HL-60/S4 treated with phorbol 12-myristate 13-acetate at 8.2 ng/mL for 4 days and 3 days (cell line): ENCODE results near the gene SLC39A1.

ENCODE experiments used
- in situ Hi-C: fragments of 300-500 bp; cut with MboI; formaldehyde crosslinking; loops from 2 replicates; pipeline ENCODE4 v1.15.0; 2022; ENCODE audit warnings: low sequenced_read_pairs

The SLC39A1 gene

GRCh38 chr1:153978274-153978909, 15.1 kb upstream of the SLC39A1 start:
- in situ Hi-C loops, result loop anchor here (25.0 kb wide), 3 partner anchors 166 to 441 kb away; partner anchors contain the start of genes ILF2, S100A3, S100A4 and S100A5

- in situ Hi-C loops, result loop anchor here (25.0 kb wide), 3 partner anchors 165 to 440 kb away; partner anchors contain the start of genes ILF2, S100A3, S100A4 and S100A5
Measured at GRCh38 chr1:153977250-153978240, 14.2 kb upstream of the SLC39A1 start, which contains the start of gene JTB. Gene JTB (minus strand): TSS chr1:153977674. CDS start chr1:153977252, 422 bp downstream.

GRCh38 chr1:153976819-153977249, 13.5 kb upstream of the SLC39A1 start:
- in situ Hi-C loops, result loop anchor here (25.0 kb wide), 3 partner anchors 165 to 440 kb away; partner anchors contain the start of genes ILF2, S100A3, S100A4 and S100A5

- in situ Hi-C loops, result no loop called here
Measured at GRCh38 chr1:153973525-153973924, 10.2 kb upstream of the SLC39A1 start.

- in situ Hi-C loops, result no loop called here
Measured at GRCh38 chr1:153973071-153973470, 9.7 kb upstream of the SLC39A1 start.

- in situ Hi-C loops, result no loop called here
Measured at GRCh38 chr1:153970346-153970745, 7.0 kb upstream of the SLC39A1 start.

GRCh38 chr1:153968972-153969371, 5.6 kb upstream of the SLC39A1 start:
- in situ Hi-C loops, result no loop called here

- in situ Hi-C loops, result no loop called here
Measured at GRCh38 chr1:153968408-153968807, 5.1 kb upstream of the SLC39A1 start.

- in situ Hi-C loops, result no loop called here
Measured at GRCh38 chr1:153968000-153968363, 4.6 kb upstream of the SLC39A1 start.

GRCh38 chr1:153967107-153967999, 4.0 kb upstream of the SLC39A1 start, which contains the start of gene CREB3L4:
Gene CREB3L4 (plus strand): TSS chr1:153967902. CDS start chr1:153968526, 624 bp downstream.
- in situ Hi-C loops, result no loop called here

- in situ Hi-C loops, result no loop called here
Measured at GRCh38 chr1:153963850-153964331, 554 bp upstream of the SLC39A1 start.

GRCh38 chr1:153962088-153963029, 978 bp downstream of the SLC39A1 start:
- in situ Hi-C loops, result no loop called here

GRCh38 chr1:153961421-153961820, 1.9 kb downstream of the SLC39A1 start:
- in situ Hi-C loops, result no loop called here

GRCh38 chr1:153960206-153960605, 3.1 kb downstream of the SLC39A1 start:
- in situ Hi-C loops, result no loop called here

- in situ Hi-C loops, result no loop called here
Measured at GRCh38 chr1:153959454-153959853, 3.9 kb downstream of the SLC39A1 start.

GRCh38 chr1:153958961-153959260, 4.4 kb downstream of the SLC39A1 start:
- in situ Hi-C loops, result no loop called here

- in situ Hi-C loops, result no loop called here
Measured at GRCh38 chr1:153958111-153958960, 5.0 kb downstream of the SLC39A1 start, which contains the start of gene CRTC2. Gene CRTC2 (minus strand): TSS chr1:153958612. CDS start chr1:153958497, 115 bp downstream.

GRCh38 chr1:153957744-153958110, 5.6 kb downstream of the SLC39A1 start:
- in situ Hi-C loops, result no loop called here
